K562 (cell line): ENCODE measurements around the gene TENM4. TPM values are rescaled to one million over a fixed set of nuclear protein-coding genes. Genes with fewer than 3 reads are reported as not detected.

ENCODE experiments used
- HNRNPK ChIP-seq: fragments of 200-400 bp; formaldehyde crosslinking; IDR thresholded peaks from one replicate; pipeline ENCODE4 v1.6.1; 2018; ENCODE audit warnings: mild to moderate bottlenecking, low read depth, low read length; ENCODE audit not compliant: poor library complexity, severe bottlenecking
- NBN ChIP-seq: fragments of 450-650 bp; IDR thresholded peaks from 2 replicates; pipeline ENCODE4 v1.6.1; 2016; ENCODE audit warnings: low read depth, mild to moderate bottlenecking
- ZNF668 ChIP-seq: fragments of 250-450 bp; sonication (Bioruptor Pico); IDR thresholded peaks from 2 replicates; pipeline ENCODE4 v1.8.0; 2022; ENCODE audit warnings: mild to moderate bottlenecking, inconsistent platforms
- polyA plus RNA-seq, 8 experiments: library from polyadenylated mRNA; depleted of rRNA in 4 of 8; stranded (reverse) in 5 of 8; unstranded in 3 of 8; fragments of >200 nt; fragmentation: Nextera tagmentation in 2 of 8; fragmentation: Illumina TruSeq in 1 of 8; extraction: Ambion mirVana in 2 of 8; extraction: Trizol in 1 of 8; gene quantifications; 2 replicates each; pipeline versions ENCODE4 v1.2.1 to v1.2.3, GENCODE V29; 2011 to 2014; ENCODE audit warnings: inconsistent platforms in 1 of 8, missing spikeins in 1 of 8
- total RNA-seq, 7 experiments: library from RNA; depleted of rRNA in 6 of 7; stranded (reverse); fragments of >200 nt in 6 of 7; fragmentation: Illumina TruSeq in 2 of 7; extraction: Trizol in 2 of 7; gene quantifications; 2 replicates each; pipeline versions ENCODE4 v1.2.1 to v1.2.3, GENCODE V29; 2011 to 2021; ENCODE audit warnings: low replicate concordance in 1 of 7
- TF ChIP-seq, protein P1 (sequence below), 2 experiments: fragments of 450-650 bp in 1 of 2; sonication (generic) in 1 of 2; formaldehyde crosslinking in 1 of 2; IDR thresholded peaks in 1 of 2; conservative IDR thresholded peaks in 1 of 2; 2 replicates each; pipeline versions ENCODE4 v1.6.1 to v1.8.1; 2016 to 2023; ENCODE audit warnings: mild to moderate bottlenecking in 2 of 2, moderate library complexity in 2 of 2, inconsistent platforms in 1 of 2, missing genetic modification reagents in 1 of 2
- TF ChIP-seq, protein P2 (sequence below): sonication (generic); formaldehyde crosslinking; IDR thresholded peaks from 2 replicates; pipeline ENCODE4 v1.8.0; 2022; ENCODE audit warnings: mild to moderate bottlenecking, missing genetic modification reagents
- TF ChIP-seq, protein P3 (sequence below), 2 experiments: fragments of 450-650 bp; IDR thresholded peaks; 2 replicates each; pipeline ENCODE4 v1.6.1; 2016; ENCODE audit warnings: mild to moderate bottlenecking in 2 of 2, borderline replicate concordance in 1 of 2, low read depth in 1 of 2, moderate library complexity in 1 of 2
- TF ChIP-seq, protein P4 (sequence below): fragments of 450-650 bp; IDR thresholded peaks from 2 replicates; pipeline ENCODE4 v1.6.1; 2014; ENCODE audit warnings: low read depth, mild to moderate bottlenecking, moderate library complexity, borderline replicate concordance

TENM4 gene
- total and polyA plus RNA-seq, 9 of the 15 experiments (the other 6 are each of a cell fraction or from before 2014, with no cell fraction given): 0.16 TPM; not detected in 8

GRCh38 chr11:79276736-79277325 is 164.0 kb downstream of the TENM4 start (continued):
- TF ChIP-seq, protein P1, sequence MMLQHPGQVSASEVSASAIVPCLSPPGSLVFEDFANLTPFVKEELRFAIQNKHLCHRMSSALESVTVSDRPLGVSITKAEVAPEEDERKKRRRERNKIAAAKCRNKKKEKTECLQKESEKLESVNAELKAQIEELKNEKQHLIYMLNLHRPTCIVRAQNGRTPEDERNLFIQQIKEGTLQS (IDR thresholded peaks at IDR 0.05): no peak
- TF ChIP-seq, protein P1 (CRISPR knock-in tag; conservative IDR thresholded peaks at IDR 0.05): no peak
- TF ChIP-seq, protein P2, sequence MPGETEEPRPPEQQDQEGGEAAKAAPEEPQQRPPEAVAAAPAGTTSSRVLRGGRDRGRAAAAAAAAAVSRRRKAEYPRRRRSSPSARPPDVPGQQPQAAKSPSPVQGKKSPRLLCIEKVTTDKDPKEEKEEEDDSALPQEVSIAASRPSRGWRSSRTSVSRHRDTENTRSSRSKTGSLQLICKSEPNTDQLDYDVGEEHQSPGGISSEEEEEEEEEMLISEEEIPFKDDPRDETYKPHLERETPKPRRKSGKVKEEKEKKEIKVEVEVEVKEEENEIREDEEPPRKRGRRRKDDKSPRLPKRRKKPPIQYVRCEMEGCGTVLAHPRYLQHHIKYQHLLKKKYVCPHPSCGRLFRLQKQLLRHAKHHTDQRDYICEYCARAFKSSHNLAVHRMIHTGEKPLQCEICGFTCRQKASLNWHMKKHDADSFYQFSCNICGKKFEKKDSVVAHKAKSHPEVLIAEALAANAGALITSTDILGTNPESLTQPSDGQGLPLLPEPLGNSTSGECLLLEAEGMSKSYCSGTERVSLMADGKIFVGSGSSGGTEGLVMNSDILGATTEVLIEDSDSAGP (CRISPR knock-in tag): no peak
- no peak for TF ChIP-seq HNRNPK
- TF ChIP-seq, protein P3, sequence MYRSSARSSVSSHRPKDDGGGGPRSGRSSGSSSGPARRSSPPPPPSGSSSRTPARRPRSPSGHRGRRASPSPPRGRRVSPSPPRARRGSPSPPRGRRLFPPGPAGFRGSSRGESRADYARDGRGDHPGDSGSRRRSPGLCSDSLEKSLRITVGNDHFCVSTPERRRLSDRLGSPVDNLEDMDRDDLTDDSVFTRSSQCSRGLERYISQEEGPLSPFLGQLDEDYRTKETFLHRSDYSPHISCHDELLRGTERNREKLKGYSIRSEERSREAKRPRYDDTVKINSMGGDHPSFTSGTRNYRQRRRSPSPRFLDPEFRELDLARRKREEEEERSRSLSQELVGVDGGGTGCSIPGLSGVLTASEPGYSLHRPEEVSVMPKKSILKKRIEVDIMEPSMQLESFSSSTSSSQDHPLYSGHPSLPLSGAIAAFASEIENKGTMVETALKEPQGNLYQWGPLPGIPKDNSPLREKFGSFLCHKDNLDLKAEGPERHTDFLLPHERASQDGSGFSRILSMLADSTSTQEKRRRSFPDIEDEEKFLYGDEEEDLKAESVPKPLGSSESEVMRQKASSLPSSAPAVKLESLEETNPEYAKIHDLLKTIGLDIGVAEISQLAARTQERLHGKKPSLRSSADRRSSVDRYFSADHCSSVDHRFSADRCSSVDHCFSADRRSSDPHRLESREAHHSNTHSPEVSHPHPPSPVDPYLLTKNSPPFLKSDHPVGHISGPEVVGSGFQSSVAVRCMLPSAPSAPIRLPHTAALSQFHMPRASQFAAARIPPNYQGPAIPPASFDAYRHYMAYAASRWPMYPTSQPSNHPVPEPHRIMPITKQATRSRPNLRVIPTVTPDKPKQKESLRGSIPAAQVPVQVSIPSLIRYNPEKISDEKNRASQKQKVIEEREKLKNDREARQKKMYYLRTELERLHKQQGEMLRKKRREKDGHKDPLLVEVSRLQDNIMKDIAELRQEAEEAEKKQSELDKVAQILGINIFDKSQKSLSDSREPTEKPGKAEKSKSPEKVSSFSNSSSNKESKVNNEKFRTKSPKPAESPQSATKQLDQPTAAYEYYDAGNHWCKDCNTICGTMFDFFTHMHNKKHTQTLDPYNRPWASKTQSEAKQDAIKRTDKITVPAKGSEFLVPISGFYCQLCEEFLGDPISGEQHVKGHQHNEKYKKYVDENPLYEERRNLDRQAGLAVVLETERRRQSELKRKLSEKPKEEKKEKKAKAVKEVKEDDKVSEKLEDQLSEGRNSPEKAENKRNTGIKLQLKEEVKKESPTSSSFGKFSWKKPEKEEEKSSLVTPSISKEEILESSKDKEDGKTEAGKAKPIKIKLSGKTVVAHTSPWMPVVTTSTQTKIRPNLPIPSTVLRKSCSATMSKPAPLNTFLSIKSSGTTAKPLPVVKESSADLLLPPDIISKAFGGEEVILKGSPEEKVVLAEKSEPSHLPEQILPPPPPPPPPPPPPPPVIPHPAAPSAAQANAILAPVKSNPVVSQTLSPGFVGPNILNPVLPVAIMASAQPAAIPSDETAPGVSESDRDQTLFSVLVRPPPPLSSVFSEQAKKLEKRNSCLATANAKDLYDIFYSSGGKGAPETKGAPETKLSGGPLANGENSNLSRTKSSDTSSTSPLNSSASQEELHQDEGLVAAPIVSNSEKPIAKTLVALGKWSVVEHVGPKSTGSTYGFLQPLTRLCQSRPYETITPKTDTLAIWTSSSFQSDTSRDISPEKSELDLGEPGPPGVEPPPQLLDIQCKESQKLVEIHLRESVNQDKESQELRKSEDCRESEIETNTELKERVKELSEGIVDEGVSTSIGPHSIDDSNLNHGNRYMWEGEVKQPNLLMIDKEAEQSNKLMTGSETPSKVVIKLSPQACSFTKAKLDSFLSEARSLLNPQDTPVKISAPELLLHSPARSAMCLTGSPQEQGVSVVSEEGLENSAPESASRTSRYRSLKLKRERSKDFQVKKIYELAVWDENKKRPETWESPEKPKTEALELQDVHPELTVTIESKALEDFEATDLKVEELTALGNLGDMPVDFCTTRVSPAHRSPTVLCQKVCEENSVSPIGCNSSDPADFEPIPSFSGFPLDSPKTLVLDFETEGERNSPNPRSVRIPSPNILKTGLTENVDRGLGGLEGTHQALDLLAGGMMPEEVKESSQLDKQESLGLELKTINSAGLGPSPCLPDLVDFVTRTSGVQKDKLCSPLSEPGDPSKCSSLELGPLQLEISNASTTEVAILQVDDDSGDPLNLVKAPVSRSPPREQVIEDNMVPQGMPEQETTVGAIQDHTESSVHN (IDR thresholded peaks at IDR 0.05; ENCODE audit: borderline replicate concordance in 1 of 2, low read depth in 1 of 2): no peak
- TF ChIP-seq, protein P4, sequence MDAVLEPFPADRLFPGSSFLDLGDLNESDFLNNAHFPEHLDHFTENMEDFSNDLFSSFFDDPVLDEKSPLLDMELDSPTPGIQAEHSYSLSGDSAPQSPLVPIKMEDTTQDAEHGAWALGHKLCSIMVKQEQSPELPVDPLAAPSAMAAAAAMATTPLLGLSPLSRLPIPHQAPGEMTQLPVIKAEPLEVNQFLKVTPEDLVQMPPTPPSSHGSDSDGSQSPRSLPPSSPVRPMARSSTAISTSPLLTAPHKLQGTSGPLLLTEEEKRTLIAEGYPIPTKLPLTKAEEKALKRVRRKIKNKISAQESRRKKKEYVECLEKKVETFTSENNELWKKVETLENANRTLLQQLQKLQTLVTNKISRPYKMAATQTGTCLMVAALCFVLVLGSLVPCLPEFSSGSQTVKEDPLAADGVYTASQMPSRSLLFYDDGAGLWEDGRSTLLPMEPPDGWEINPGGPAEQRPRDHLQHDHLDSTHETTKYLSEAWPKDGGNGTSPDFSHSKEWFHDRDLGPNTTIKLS: no peak
- TF ChIP-seq NBN: no peak
- TF ChIP-seq ZNF668 (CRISPR knock-in tag): no peak
